ENCODE measurements around the gene ABCD1. TPM values are rescaled to one million over a fixed set of nuclear protein-coding genes. Genes with fewer than 3 reads are reported as not detected.
A peak's percentile ranks its signal among the peaks of the same experiment; 100 is the strongest.

The ABCD1 gene
- total and polyA plus RNA-seq, 9 of the 15 experiments (the other 6 are each of a cell fraction or from before 2014, with no cell fraction given): 0.07 to 6.9 (median 2.2) TPM

DNA sequence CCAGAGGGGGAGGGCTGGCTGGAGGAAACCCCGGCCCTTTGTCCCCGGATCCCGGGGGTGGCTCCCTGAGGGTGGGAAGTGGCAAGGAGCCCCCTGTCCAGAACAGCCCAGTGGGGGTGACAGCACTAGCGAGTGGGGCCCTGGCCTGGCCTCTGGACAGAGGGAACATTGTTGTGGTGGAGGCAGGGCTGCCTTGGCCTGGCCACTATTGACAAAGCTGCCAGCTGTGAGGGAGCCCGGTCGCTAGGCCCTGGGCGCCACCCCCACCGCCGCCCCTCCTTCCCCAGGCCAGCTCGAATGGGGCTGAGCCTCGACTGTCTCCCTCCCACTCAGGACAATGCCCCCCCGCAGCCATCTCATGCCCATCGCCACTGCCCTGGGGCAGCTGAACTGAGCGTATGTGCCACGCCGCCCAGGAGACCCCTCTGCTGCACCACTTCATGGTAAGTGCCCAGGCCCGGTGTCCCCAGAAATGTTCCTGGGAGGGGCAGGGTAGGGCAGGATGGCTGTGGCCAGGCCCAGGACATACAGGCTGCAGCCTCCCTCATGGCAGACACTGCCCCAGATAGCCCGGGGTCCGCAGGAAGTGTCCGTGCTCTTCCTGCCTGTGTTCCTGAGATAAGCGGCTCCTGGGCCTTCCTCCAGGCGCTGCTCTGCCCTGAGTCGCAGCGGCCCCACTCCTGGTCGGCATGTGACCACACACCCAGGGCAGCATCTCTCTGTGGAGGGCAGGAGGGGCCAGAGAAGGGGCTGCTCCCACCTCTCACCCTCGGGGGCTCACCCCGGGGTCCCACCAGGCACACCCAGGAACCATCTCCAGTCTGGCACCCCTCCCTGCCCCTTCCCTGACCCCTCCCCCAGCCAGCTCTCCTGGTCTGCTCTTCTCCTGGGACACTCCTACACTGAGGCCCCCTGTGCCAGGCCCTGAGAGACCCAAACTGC lies 40.8 kb downstream of the ABCD1 start (continued):
- no peak for TF ChIP-seq ZNF79 (CRISPR knock-in tag; IDR thresholded peaks at IDR 0.05; ENCODE audit: low read depth)
- no peak for TF ChIP-seq ZKSCAN3 (CRISPR knock-in tag; IDR thresholded peaks at IDR 0.05)
- TF ChIP-seq, protein P1, sequence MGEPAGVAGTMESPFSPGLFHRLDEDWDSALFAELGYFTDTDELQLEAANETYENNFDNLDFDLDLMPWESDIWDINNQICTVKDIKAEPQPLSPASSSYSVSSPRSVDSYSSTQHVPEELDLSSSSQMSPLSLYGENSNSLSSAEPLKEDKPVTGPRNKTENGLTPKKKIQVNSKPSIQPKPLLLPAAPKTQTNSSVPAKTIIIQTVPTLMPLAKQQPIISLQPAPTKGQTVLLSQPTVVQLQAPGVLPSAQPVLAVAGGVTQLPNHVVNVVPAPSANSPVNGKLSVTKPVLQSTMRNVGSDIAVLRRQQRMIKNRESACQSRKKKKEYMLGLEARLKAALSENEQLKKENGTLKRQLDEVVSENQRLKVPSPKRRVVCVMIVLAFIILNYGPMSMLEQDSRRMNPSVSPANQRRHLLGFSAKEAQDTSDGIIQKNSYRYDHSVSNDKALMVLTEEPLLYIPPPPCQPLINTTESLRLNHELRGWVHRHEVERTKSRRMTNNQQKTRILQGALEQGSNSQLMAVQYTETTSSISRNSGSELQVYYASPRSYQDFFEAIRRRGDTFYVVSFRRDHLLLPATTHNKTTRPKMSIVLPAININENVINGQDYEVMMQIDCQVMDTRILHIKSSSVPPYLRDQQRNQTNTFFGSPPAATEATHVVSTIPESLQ (CRISPR knock-in tag; IDR thresholded peaks at IDR 0.05): no peak
- no peak for TF ChIP-seq COPS2 (conservative IDR thresholded peaks at IDR 0.05)
- TF ChIP-seq ZNF133 (CRISPR knock-in tag; IDR thresholded peaks at IDR 0.05): no peak
- peak; percentile 46 for TF ChIP-seq BCOR (IDR thresholded peaks at IDR 0.05)
- TF ChIP-seq MBD2 (IDR thresholded peaks at IDR 0.05; ENCODE audit: borderline replicate concordance, low read depth): peak; percentile 75
- TF ChIP-seq, protein P2, sequence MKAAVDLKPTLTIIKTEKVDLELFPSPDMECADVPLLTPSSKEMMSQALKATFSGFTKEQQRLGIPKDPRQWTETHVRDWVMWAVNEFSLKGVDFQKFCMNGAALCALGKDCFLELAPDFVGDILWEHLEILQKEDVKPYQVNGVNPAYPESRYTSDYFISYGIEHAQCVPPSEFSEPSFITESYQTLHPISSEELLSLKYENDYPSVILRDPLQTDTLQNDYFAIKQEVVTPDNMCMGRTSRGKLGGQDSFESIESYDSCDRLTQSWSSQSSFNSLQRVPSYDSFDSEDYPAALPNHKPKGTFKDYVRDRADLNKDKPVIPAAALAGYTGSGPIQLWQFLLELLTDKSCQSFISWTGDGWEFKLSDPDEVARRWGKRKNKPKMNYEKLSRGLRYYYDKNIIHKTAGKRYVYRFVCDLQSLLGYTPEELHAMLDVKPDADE (conservative IDR thresholded peaks at IDR 0.05; ENCODE audit: control insufficient read depth, low read depth, low read length): peak; percentile 81
- TF ChIP-seq, protein P3, sequence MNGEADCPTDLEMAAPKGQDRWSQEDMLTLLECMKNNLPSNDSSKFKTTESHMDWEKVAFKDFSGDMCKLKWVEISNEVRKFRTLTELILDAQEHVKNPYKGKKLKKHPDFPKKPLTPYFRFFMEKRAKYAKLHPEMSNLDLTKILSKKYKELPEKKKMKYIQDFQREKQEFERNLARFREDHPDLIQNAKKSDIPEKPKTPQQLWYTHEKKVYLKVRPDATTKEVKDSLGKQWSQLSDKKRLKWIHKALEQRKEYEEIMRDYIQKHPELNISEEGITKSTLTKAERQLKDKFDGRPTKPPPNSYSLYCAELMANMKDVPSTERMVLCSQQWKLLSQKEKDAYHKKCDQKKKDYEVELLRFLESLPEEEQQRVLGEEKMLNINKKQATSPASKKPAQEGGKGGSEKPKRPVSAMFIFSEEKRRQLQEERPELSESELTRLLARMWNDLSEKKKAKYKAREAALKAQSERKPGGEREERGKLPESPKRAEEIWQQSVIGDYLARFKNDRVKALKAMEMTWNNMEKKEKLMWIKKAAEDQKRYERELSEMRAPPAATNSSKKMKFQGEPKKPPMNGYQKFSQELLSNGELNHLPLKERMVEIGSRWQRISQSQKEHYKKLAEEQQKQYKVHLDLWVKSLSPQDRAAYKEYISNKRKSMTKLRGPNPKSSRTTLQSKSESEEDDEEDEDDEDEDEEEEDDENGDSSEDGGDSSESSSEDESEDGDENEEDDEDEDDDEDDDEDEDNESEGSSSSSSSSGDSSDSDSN (IDR thresholded peaks at IDR 0.05; ENCODE audit: borderline replicate concordance in 1 of 2, low read depth in 2 of 2, low read length in 2 of 2): peak; percentile 69 to 82; a peak in 1 of 4 replicates
- no peak for TF ChIP-seq MEF2A (IDR thresholded peaks at IDR 0.05; ENCODE audit: control insufficient read depth, low read depth, low read length)
- TF ChIP-seq SREBF2 (CRISPR knock-in tag; IDR thresholded peaks at IDR 0.05): no peak
- TF ChIP-seq NFRKB (IDR thresholded peaks at IDR 0.05; ENCODE audit: low read depth): peak; percentile 73
- peak in 1 of 2 experiments; percentile 68; a peak in 1 of 4 replicates for TF ChIP-seq HDAC1 (IDR thresholded peaks at IDR 0.05)
- TF ChIP-seq ZNF274 (IDR thresholded peaks at IDR 0.05; ENCODE audit: borderline replicate concordance, low read depth, low read length): no peak
- no peak for TF ChIP-seq ZNF586 (CRISPR knock-in tag; conservative IDR thresholded peaks at IDR 0.05)
- TF ChIP-seq, protein P4, sequence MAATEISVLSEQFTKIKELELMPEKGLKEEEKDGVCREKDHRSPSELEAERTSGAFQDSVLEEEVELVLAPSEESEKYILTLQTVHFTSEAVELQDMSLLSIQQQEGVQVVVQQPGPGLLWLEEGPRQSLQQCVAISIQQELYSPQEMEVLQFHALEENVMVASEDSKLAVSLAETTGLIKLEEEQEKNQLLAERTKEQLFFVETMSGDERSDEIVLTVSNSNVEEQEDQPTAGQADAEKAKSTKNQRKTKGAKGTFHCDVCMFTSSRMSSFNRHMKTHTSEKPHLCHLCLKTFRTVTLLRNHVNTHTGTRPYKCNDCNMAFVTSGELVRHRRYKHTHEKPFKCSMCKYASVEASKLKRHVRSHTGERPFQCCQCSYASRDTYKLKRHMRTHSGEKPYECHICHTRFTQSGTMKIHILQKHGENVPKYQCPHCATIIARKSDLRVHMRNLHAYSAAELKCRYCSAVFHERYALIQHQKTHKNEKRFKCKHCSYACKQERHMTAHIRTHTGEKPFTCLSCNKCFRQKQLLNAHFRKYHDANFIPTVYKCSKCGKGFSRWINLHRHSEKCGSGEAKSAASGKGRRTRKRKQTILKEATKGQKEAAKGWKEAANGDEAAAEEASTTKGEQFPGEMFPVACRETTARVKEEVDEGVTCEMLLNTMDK (IDR thresholded peaks at IDR 0.05; ENCODE audit: borderline replicate concordance, insufficient read depth, low read depth, low read length, poor library complexity, severe bottlenecking): peak; percentile 9
- peak; percentile 11 for TF ChIP-seq SAP30 (IDR thresholded peaks at IDR 0.05; ENCODE audit: borderline replicate concordance, insufficient read depth, low read depth, low read length, poor library complexity, severe bottlenecking)
- TF ChIP-seq, protein P5, sequence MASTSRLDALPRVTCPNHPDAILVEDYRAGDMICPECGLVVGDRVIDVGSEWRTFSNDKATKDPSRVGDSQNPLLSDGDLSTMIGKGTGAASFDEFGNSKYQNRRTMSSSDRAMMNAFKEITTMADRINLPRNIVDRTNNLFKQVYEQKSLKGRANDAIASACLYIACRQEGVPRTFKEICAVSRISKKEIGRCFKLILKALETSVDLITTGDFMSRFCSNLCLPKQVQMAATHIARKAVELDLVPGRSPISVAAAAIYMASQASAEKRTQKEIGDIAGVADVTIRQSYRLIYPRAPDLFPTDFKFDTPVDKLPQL (IDR thresholded peaks at IDR 0.05; ENCODE audit: extremely low read depth, insufficient read length): no peak
